ENCODE measurements around the gene NEURL2. TPM values are rescaled to one million over a fixed set of nuclear protein-coding genes. Genes with fewer than 3 reads are reported as not detected.
"Not testable (repeated sequence)": the region's sequence is repeated elsewhere in the genome, so short reads cannot be mapped to it uniquely, and the experiment has no call there.

NEURL2 gene
- total and polyA plus RNA-seq, 3 experiments from 2014 or later, result 0.94 to 2.8 (median 2.7) TPM

DNA sequence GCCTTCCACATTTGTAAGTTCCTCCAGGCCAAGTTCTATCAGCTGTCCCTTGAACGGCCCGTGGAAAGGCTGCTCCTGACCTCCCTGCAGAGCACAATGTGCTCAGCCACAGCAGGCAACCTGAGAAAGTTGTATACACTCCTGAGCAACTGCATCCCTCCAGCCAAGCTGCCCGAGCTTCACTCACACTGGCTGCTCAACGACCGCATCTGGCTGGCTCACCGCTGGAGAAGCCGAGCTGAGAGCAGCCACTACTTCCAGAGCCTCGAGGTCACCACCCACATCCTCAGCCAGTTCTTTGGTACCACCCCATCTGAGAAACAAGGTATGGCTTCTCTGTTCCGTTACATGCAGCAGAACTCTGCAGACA is 7.9 kb downstream of the NEURL2 start:
- Histone ChIP-seq H3K27ac (ENCODE audit: low read depth, low read length) (no peak overlapping the region), H3K36me3 (ENCODE audit: insufficient read depth, low read length) (peaks cover 6% of the 10 kb centered on the region), H3K4me3 (ENCODE audit: low read length) (no peak overlapping the region), H3K27me3 (ENCODE audit: insufficient read depth, low read length, poor library complexity, severe bottlenecking) (no peaks in the 10 kb centered on the region), H3K9me3 (ENCODE audit: low read length) (no peaks in the 10 kb centered on the region), H3K4me1 (ENCODE audit: insufficient read depth, low read length) (peaks cover 19% of the 10 kb centered on the region)
- H3K4me1 Mint-ChIP-seq, result peaks cover 30 to 45% (median 42%) of the 10 kb centered on the region in 3 donors
- H3K27me3 Mint-ChIP-seq, result no peaks in the 10 kb centered on the region
- no peaks in the 10 kb centered on the region for H3K9me3 Mint-ChIP-seq
- peak overlapping the region in 3 of 7 donors; percentile 21 to 74 (median 34) for H3K4me3 Mint-ChIP-seq
- H3K36me3 Mint-ChIP-seq, result peaks cover 0 to 35% (median 2%) of the 10 kb centered on the region in 3 donors
- ChIA-PET CTCF (interaction anchor here (2.2 to 3.0 kb wide), 2 partner anchors 27 to 87 kb away, joined by 8 read pairs; partner anchors contain the start of genes ACOT8 and ZSWIM3), POLR2A (interaction anchor here (3.1 kb wide), 1 partner anchor 52 kb away, joined by 47 read pairs; the partner anchor contains the start of gene PCIF1)
- DNase-seq, result no peak
- peak overlapping the region in 6 of 8 donors; percentile 66 to 89 (median 74) for H3K27ac Mint-ChIP-seq

DNA sequence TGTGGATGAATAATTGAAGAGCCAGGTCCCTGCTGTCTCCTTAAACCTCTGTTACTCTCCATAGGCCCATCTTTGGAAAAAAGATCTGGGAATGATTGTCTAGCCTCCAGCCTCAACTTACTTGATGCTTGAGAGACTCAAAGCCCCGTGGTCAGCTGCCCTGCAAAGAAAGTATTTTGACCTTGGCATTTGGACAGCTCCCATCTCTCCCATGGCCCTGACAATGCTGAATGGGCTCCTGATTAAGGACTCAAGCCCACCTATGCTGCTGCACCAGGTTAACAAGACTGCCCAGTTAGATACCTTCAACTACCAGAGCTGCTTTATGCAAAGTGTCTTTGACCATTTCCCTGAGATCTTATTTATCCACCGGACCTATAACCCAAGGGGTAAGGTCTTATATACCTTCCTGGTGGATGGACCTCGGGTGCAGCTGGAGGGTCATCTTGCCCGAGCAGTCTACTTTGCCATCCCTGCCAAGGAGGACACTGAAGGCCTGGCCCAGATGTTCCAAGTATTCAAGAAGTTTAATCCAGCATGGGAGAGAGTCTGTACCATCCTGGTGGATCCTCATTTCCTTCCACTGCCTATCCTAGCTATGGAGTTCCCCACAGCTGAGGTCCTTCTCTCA is 8.4 kb downstream of the NEURL2 start:
- ChIA-PET CTCF (interaction anchor here (1.5 to 3.0 kb wide), 3 partner anchors 8 to 26 kb away, joined by 3 to 10 read pairs (median 8); partner anchors contain the start of genes ACOT8, CTSA, NEURL2 and ZSWIM3), POLR2A (interaction anchor here (2.8 to 3.1 kb wide), 2 partner anchors 8 to 52 kb away, joined by 16 to 47 read pairs; partner anchors contain the start of genes CTSA, NEURL2 and PCIF1)
- no peaks in the 10 kb centered on the region for H3K27me3 ChIP-seq (ENCODE audit: insufficient read depth, low read length, poor library complexity, severe bottlenecking)
- H3K27ac Mint-ChIP-seq, result peak overlapping the region; percentile 40 to 91 (median 73)
- no peak for DNase-seq
- H3K36me3 ChIP-seq (ENCODE audit: insufficient read depth, low read length), result peaks cover 11% of the 10 kb centered on the region
- H3K4me1 Mint-ChIP-seq, result peaks cover 30 to 43% (median 42%) of the 10 kb centered on the region in 3 donors
- H3K9me3 Mint-ChIP-seq, result no peaks in the 10 kb centered on the region
- peaks cover 0 to 37% (median 2%) of the 10 kb centered on the region in 3 donors for H3K36me3 Mint-ChIP-seq
- H3K27ac ChIP-seq (ENCODE audit: low read depth, low read length), result no peak overlapping the region
- no peaks in the 10 kb centered on the region for H3K27me3 Mint-ChIP-seq
- H3K4me3 Mint-ChIP-seq, result peak overlapping the region; percentile 23 to 78 (median 54)
- H3K4me3 ChIP-seq (ENCODE audit: low read length), result no peak overlapping the region
- no peaks in the 10 kb centered on the region for H3K9me3 ChIP-seq (ENCODE audit: low read length)
- H3K4me1 ChIP-seq (ENCODE audit: insufficient read depth, low read length), result peaks cover 19% of the 10 kb centered on the region

DNA sequence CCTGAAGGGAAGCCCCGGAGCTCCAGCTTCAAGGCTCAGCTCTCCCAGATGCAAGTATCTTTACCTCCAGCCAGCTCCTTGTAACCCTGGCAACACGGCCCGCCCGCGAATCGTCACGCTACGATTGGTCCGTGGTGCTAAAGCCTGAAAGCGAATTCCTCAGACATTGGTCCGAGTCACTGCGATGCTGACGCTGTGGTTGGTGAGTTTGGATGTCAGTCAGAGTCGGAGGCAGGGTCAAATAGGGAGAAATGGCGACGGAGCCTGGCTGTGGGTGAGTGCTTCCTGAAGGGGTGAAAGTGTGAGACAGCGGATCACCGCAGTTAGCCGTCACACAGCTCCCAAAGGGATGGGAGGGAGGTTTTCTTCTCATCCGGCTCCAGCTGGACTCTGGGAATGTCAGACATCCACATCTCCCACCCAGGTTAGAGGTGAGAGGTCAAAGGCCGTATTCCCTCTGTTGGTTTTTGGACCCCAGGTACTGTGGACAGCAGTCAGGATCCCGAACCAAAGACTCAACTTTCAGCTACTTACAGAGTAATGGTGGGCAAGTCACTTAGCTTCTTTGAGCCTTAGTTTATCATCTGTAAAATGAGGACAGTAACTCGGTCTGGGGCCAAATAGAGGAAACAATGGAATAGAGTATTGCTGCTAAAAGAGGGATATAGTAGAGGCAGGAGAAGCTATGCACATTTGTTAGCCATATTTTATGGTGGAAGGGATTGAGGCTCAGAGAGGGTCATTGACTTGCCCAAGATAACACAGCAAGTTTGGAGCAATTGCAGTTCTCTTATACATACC is 9.8 kb downstream of the NEURL2 start, which contains the start of gene ZSWIM1:
ZSWIM1 (plus strand) TSS at position 240 of the 801 bp plus-strand sequence. CDS start 1,366 bp downstream, outside the sequence.
- ChIA-PET POLR2A (interaction anchor here (0.6 to 3.1 kb wide), 11 partner anchors 9 to 903 kb away, joined by 3 to 47 read pairs (median 5); partner anchors contain the start of genes CTSA, NEURL2, PCIF1 and SNX21), CTCF (interaction anchor here (0.7 to 3.0 kb wide), 8 partner anchors 8 to 89 kb away, joined by 3 to 10 read pairs (median 4); partner anchors contain the start of genes ACOT8, CTSA, NEURL2 and ZSWIM3)
- no peaks in the 10 kb centered on the region for H3K27me3 ChIP-seq (ENCODE audit: insufficient read depth, low read length, poor library complexity, severe bottlenecking)
- peaks cover 19% of the 10 kb centered on the region for H3K4me1 ChIP-seq (ENCODE audit: insufficient read depth, low read length)
- peak; percentile 96 to 99 (median 98) for DNase-seq
- peak within 1 kb of the TSS; percentile 74 for H3K27ac ChIP-seq (ENCODE audit: low read depth, low read length)
- H3K36me3 Mint-ChIP-seq, result peaks cover 0 to 47% (median 2%) of the 10 kb centered on the region in 3 donors
- no peaks in the 10 kb centered on the region for H3K9me3 Mint-ChIP-seq
- H3K4me1 Mint-ChIP-seq, result peaks cover 28 to 42% (median 41%) of the 10 kb centered on the region in 3 donors
- peak within 1 kb of the TSS; percentile 85 to 97 (median 96) for H3K27ac Mint-ChIP-seq
- peaks cover 14% of the 10 kb centered on the region for H3K36me3 ChIP-seq (ENCODE audit: insufficient read depth, low read length)
- no peaks in the 10 kb centered on the region for H3K9me3 ChIP-seq (ENCODE audit: low read length)
- H3K4me3 ChIP-seq (ENCODE audit: low read length), result peak within 1 kb of the TSS; percentile 77
- peak within 1 kb of the TSS; percentile 79 to 91 (median 89) for H3K4me3 Mint-ChIP-seq
- no peaks in the 10 kb centered on the region for H3K27me3 Mint-ChIP-seq

DNA sequence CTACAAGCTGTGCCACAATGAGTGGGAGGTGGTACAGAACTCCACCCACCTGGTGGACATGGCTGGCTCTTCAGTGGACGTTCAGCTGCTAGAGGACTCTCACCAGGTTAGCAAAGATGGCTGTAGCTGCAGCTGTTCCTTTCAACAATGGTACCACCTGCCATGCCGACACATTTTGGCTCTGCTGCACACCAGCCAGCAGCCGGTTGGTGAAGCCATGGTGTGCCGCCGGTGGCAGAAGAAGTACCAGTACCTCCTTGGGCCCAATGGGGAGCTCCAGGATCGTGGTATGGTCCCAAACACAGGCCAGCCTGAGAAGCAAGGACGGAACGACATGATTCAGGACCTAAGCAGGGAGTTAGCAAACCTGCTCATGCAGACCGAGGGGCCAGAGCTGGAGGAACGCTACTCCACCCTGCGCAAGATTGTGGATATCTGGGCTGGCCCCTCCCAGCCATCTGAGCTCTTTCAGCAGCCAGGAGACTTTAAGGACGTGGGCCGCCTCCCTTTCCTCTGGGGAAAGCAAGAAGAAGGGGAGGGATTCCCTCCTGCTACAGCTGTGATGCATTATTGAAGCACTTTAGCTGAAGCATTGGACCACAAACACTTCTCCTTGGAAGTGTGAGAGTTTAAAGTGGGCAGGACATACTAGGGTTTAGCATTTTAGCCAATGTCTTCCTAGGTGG is 12.8 kb downstream of the NEURL2 start:
- H3K4me1 Mint-ChIP-seq, result peaks cover 18 to 24% (median 24%) of the 10 kb centered on the region in 3 donors
- Histone ChIP-seq H3K36me3 (ENCODE audit: insufficient read depth, low read length) (peaks cover 8% of the 10 kb centered on the region), H3K9me3 (ENCODE audit: low read length) (no peaks in the 10 kb centered on the region), H3K4me3 (ENCODE audit: low read length) (no peak overlapping the region), H3K27me3 (ENCODE audit: insufficient read depth, low read length, poor library complexity, severe bottlenecking) (no peaks in the 10 kb centered on the region), H3K27ac (ENCODE audit: low read depth, low read length) (no peak overlapping the region), H3K4me1 (ENCODE audit: insufficient read depth, low read length) (peaks cover 13% of the 10 kb centered on the region)
- POLR2A ChIA-PET, result no interaction called here
- no peaks in the 10 kb centered on the region for H3K9me3 Mint-ChIP-seq
- DNase-seq, result no peak
- CTCF ChIA-PET, result interaction anchor here (0.6 kb wide), 1 partner anchor 53 kb away, joined by 3 read pairs; no protein-coding TSS in a partner anchor
- H3K27me3 Mint-ChIP-seq, result no peaks in the 10 kb centered on the region
- H3K27ac Mint-ChIP-seq, result no peak overlapping the region
- H3K36me3 Mint-ChIP-seq, result peaks cover 0 to 35% (median 0%) of the 10 kb centered on the region in 3 donors
- no peak overlapping the region for H3K4me3 Mint-ChIP-seq

DNA sequence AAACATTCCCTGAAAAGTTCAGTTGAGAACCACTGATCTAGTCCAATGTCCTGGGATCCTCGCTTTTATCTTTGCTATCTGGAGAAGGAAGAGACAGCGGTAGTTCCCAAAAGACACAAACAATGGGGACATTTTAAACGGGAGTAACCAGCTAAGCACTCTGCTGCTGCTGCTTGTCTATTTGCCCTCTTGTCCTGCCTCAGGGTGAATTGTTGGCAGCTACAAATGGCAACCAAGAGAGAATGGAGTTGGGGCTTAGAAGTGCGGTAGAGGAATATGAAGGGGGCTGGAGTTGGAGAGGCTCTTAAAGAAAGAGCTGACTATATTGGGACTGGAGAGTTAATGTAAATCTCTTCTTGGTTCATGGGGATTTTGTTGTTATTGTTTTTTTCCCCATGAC is 16.4 kb downstream of the NEURL2 start:
- ChIA-PET CTCF (no interaction called here), POLR2A (no interaction called here)
- H3K4me1 ChIP-seq (ENCODE audit: insufficient read depth, low read length), result no peaks in the 10 kb centered on the region
- DNase-seq, result no peak
- no peaks in the 10 kb centered on the region for H3K9me3 ChIP-seq (ENCODE audit: low read length)
- Mint-ChIP-seq H3K9me3 (no peaks in the 10 kb centered on the region), H3K27ac (no peak overlapping the region), H3K4me1 (no peaks in the 10 kb centered on the region), H3K36me3 (peaks cover 0 to 24% (median 3%) of the 10 kb centered on the region in 3 donors), H3K27me3 (no peaks in the 10 kb centered on the region), H3K4me3 (no peak overlapping the region)
- H3K27me3 ChIP-seq (ENCODE audit: insufficient read depth, low read length, poor library complexity, severe bottlenecking), result no peaks in the 10 kb centered on the region
- no peak overlapping the region for H3K27ac ChIP-seq (ENCODE audit: low read depth, low read length)
- H3K4me3 ChIP-seq (ENCODE audit: low read length), result no peak overlapping the region
- peaks cover 8% of the 10 kb centered on the region for H3K36me3 ChIP-seq (ENCODE audit: insufficient read depth, low read length)

GRCh38 chr20:45874104-45874481 is 16.9 kb downstream of the NEURL2 start:
- H3K36me3 ChIP-seq (ENCODE audit: insufficient read depth, low read length); H3K27me3 Mint-ChIP-seq; CTCF ChIA-PET; H3K27ac ChIP-seq (ENCODE audit: low read depth, low read length); H3K4me1 ChIP-seq (ENCODE audit: insufficient read depth, low read length); H3K27ac Mint-ChIP-seq; H3K4me1 Mint-ChIP-seq; H3K9me3 ChIP-seq (ENCODE audit: low read length); H3K4me3 Mint-ChIP-seq; H3K4me3 ChIP-seq (ENCODE audit: low read length); DNase-seq; POLR2A ChIA-PET; H3K27me3 ChIP-seq (ENCODE audit: insufficient read depth, low read length, poor library complexity, severe bottlenecking); H3K9me3 Mint-ChIP-seq: not testable (repeated sequence)
- H3K36me3 Mint-ChIP-seq, result peaks cover 0 to 24% (median 3%) of the 10 kb centered on the region in 3 donors

- H3K27me3 Mint-ChIP-seq, result no peaks in the 10 kb centered on the region
- POLR2A ChIA-PET, result no interaction called here
- H3K9me3 Mint-ChIP-seq, result no peaks in the 10 kb centered on the region
- CTCF ChIA-PET, result no interaction called here
- H3K36me3 ChIP-seq (ENCODE audit: insufficient read depth, low read length), result peaks cover 8% of the 10 kb centered on the region
- H3K27ac Mint-ChIP-seq, result no peak overlapping the region
- no peaks in the 10 kb centered on the region for H3K4me1 ChIP-seq (ENCODE audit: insufficient read depth, low read length)
- H3K4me3 ChIP-seq (ENCODE audit: low read length), result no peak overlapping the region
- H3K9me3 ChIP-seq (ENCODE audit: low read length), result no peaks in the 10 kb centered on the region
- no peaks in the 10 kb centered on the region for H3K27me3 ChIP-seq (ENCODE audit: insufficient read depth, low read length, poor library complexity, severe bottlenecking)
- DNase-seq, result no peak
- H3K27ac ChIP-seq (ENCODE audit: low read depth, low read length), result no peak overlapping the region
- no peak overlapping the region for H3K4me3 Mint-ChIP-seq
- no peaks in the 10 kb centered on the region for H3K4me1 Mint-ChIP-seq
- H3K36me3 Mint-ChIP-seq, result peaks cover 0 to 22% (median 3%) of the 10 kb centered on the region in 3 donors
Observed at GRCh38 chr20:45873409-45874103, 17.5 kb downstream of the NEURL2 start.

All from CD8-positive, alpha-beta memory T cell (primary cell).